HG02943 (cell line): ENCODE measurements around the gene SEPTIN14.
"Not testable (repeated sequence)": the region's sequence is repeated elsewhere in the genome, so short reads cannot be mapped to it uniquely, and the experiment has no call there.

Experiments used
- ATAC-seq: cut with Tn5 transposase; IDR thresholded peaks from one replicate; pipeline ENCODE4 v1.9.1; 2021; ENCODE audit warnings: mild to moderate bottlenecking, low read depth, moderate library complexity; ENCODE audit not compliant: unreplicated experiment

The SEPTIN14 gene

GRCh38 chr7:55862652-55863051 lies at the start of gene SEPTIN14:
Gene SEPTIN14 (minus strand): TSS chr7:55862752. CDS start chr7:55861996, 756 bp downstream.
- not testable (repeated sequence) for ATAC-seq

- ATAC-seq = peak; percentile 72
Measured at GRCh38 chr7:55903985-55904759, 41.6 kb upstream of the SEPTIN14 start.

GRCh38 chr7:55901059-55901458 lies 38.5 kb upstream of the SEPTIN14 start:
- not testable (repeated sequence) for ATAC-seq

- ATAC-seq = no peak
Measured at GRCh38 chr7:55898287-55898686, 35.7 kb upstream of the SEPTIN14 start.

GRCh38 chr7:55895021-55895420 lies 32.5 kb upstream of the SEPTIN14 start:
- ATAC-seq = no peak

- ATAC-seq = no peak
Measured at GRCh38 chr7:55893940-55894339, 31.4 kb upstream of the SEPTIN14 start.

GRCh38 chr7:55888378-55888777 lies 25.8 kb upstream of the SEPTIN14 start:
- not testable (repeated sequence) for ATAC-seq

- ATAC-seq = no peak
Measured at GRCh38 chr7:55887821-55888247, 25.3 kb upstream of the SEPTIN14 start.

GRCh38 chr7:55884321-55884720 lies 21.8 kb upstream of the SEPTIN14 start:
- ATAC-seq = no peak

GRCh38 chr7:55878691-55879090 lies 16.1 kb upstream of the SEPTIN14 start:
- no peak for ATAC-seq

- no peak for ATAC-seq
Measured at GRCh38 chr7:55877308-55877707, 14.8 kb upstream of the SEPTIN14 start.

GRCh38 chr7:55873765-55874164 lies 11.2 kb upstream of the SEPTIN14 start:
- ATAC-seq = no peak

GRCh38 chr7:55871932-55872485 lies 9.5 kb upstream of the SEPTIN14 start:
- ATAC-seq = no peak

- not testable (repeated sequence) for ATAC-seq
Measured at GRCh38 chr7:55868989-55869388, 6.4 kb upstream of the SEPTIN14 start.

- not testable (repeated sequence) for ATAC-seq
Measured at GRCh38 chr7:55845164-55845563, 17.4 kb downstream of the SEPTIN14 start.

GRCh38 chr7:55838595-55838994 lies 24.0 kb downstream of the SEPTIN14 start:
- ATAC-seq = no peak

- no peak for ATAC-seq
Measured at GRCh38 chr7:55827577-55827976, 35.0 kb downstream of the SEPTIN14 start.

- no peak for ATAC-seq
Measured at GRCh38 chr7:55818686-55819085, 43.9 kb downstream of the SEPTIN14 start.

- not testable (repeated sequence) for ATAC-seq
Measured at GRCh38 chr7:55797260-55797659, 65.3 kb downstream of the SEPTIN14 start.

- ATAC-seq = no peak
Measured at GRCh38 chr7:55794527-55794926, 68.0 kb downstream of the SEPTIN14 start.

- no peak for ATAC-seq
Measured at GRCh38 chr7:55792048-55792447, 70.5 kb downstream of the SEPTIN14 start.

GRCh38 chr7:55787796-55788195 lies 74.8 kb downstream of the SEPTIN14 start:
- ATAC-seq = no peak
